ENCODE results near the gene CHID1. TPM values are rescaled to one million over a fixed set of nuclear protein-coding genes. Genes with fewer than 3 reads are reported as not detected.
A peak's percentile ranks its signal among the peaks of the same experiment; 100 is the strongest.

The CHID1 gene
- total RNA-seq, 1 experiment from 2014 or later = 85.6 TPM

DNA sequence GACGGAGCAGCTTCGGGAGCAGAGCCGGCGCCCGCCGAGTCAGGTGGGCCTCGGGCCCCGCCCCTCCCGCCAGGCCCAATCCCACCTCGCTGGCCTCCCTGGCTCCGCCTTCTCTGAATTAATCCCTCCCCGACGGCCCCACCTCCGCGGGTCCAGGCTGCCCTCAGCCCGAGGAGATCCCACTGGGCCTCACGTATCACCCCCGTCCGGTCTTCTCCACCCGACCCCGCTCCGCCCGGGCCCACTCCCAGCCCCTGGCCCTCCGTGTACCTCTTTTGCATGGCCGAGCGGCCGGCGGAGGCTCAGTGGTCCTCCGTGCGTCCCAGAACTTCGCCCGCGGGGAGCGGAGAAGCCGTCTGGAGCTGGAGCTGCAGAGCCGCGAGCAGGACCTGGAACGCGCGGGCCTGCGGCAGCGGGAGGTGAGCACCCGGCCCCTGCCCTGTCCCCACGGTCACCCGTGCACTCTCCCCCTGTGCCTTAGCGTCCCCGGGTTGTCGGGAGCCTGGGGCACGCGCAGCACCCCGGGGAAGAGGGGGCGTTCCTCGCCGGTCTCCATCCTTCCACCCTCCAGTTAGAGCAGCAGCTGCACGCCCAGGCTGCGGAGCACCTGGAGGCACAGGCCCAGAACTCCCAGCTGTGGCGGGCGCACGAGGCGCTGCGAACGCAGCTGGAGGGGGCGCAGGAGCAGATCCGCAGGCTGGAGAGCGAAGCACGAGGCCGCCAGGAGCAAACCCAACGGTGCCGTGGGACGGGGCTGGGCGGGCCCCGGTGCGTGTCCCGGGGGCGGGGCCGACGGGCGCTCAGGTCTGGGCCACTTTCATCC, 80.1 kb downstream of the CHID1 start:
- Histone ChIP-seq H3K27ac (no peak overlapping the region), H3K79me2 (ENCODE audit: low read depth) (peaks cover 12% of the 10 kb centered on the region), H3K36me3 (ENCODE audit: low read depth) (no peaks in the 10 kb centered on the region), H3K4me1 (replicated peaks; ENCODE audit: insufficient read depth) (peaks cover 35% of the 10 kb centered on the region), H3K27me3 (ENCODE audit: insufficient read depth, low read depth) (no peaks in the 10 kb centered on the region), H3F3A (ENCODE audit: insufficient read depth, low read depth) (peaks cover 21% of the 10 kb centered on the region; the same call in 1 of the 2 replicates), H3K4me3 (no peak overlapping the region), H3K9me3 (ENCODE audit: insufficient read depth, low read depth) (no peaks in the 10 kb centered on the region), H4K20me1 (ENCODE audit: insufficient read depth) (no peaks in the 10 kb centered on the region), H2AFZ (no peak overlapping the region), H3K9me2 (ENCODE audit: insufficient read depth) (no peaks in the 10 kb centered on the region), H3K4me2 (no peak overlapping the region)
- no peak for DNase-seq
- BruUV-seq (replicated peaks) = no TSS peak
- POLR2A ChIA-PET (ENCODE audit: unreplicated experiment) = no interaction called here
- TF ChIP-seq, protein P1, sequence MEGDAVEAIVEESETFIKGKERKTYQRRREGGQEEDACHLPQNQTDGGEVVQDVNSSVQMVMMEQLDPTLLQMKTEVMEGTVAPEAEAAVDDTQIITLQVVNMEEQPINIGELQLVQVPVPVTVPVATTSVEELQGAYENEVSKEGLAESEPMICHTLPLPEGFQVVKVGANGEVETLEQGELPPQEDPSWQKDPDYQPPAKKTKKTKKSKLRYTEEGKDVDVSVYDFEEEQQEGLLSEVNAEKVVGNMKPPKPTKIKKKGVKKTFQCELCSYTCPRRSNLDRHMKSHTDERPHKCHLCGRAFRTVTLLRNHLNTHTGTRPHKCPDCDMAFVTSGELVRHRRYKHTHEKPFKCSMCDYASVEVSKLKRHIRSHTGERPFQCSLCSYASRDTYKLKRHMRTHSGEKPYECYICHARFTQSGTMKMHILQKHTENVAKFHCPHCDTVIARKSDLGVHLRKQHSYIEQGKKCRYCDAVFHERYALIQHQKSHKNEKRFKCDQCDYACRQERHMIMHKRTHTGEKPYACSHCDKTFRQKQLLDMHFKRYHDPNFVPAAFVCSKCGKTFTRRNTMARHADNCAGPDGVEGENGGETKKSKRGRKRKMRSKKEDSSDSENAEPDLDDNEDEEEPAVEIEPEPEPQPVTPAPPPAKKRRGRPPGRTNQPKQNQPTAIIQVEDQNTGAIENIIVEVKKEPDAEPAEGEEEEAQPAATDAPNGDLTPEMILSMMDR (conservative IDR thresholded peaks at IDR 0.05) = no peak
- no peak for TF ChIP-seq EZH2 (IDR thresholded peaks at IDR 0.05; ENCODE audit: low read depth)
- CTCF ChIA-PET = no interaction called here
- intact Hi-C loops (cut with micrococcal nuclease; ENCODE audit: unreplicated experiment) = no loop called here

DNA sequence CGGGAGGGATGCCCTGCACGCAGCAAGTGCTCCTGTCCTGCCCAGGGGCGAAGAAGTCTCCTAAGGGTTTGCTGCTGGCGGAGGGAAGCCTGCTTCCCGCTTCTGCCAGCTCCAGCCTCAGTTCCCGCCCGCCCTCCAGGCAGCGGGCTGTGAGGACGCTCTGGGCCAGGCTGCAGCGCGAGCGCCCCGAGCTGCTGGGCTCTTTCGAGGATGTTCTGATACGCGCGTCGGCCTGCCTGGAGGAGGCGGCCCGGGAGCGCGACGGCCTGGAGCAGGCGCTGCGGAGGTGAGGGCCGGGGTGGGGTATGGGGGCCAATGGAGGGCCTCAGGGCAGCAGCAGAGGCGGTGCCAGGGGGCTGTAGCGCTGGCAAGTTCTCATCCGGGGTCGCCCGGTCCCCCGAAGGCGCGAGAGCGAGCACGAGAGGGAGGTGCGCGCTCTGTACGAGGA, 80.7 kb downstream of the CHID1 start:
- H3K9me3 ChIP-seq (ENCODE audit: insufficient read depth, low read depth) = no peaks in the 10 kb centered on the region
- H3K4me2 ChIP-seq = no peak overlapping the region
- no peak overlapping the region for H2AFZ ChIP-seq
- H3K27ac ChIP-seq = no peak overlapping the region
- H3F3A ChIP-seq (ENCODE audit: insufficient read depth, low read depth) = peaks cover 19% of the 10 kb centered on the region; the same call in 1 of the 2 replicates
- no peaks in the 10 kb centered on the region for H3K9me2 ChIP-seq (ENCODE audit: insufficient read depth)
- no TSS peak for BruUV-seq (replicated peaks)
- no peaks in the 10 kb centered on the region for H3K36me3 ChIP-seq (ENCODE audit: low read depth)
- H3K4me1 ChIP-seq (replicated peaks; ENCODE audit: insufficient read depth) = peaks cover 37% of the 10 kb centered on the region
- no peak for TF ChIP-seq EZH2 (IDR thresholded peaks at IDR 0.05; ENCODE audit: low read depth)
- TF ChIP-seq, protein P1 (conservative IDR thresholded peaks at IDR 0.05) = no peak
- H3K4me3 ChIP-seq = no peak overlapping the region
- peak in 1 of 2 experiments; percentile 18 for DNase-seq
- H4K20me1 ChIP-seq (ENCODE audit: insufficient read depth) = no peaks in the 10 kb centered on the region
- POLR2A ChIA-PET (ENCODE audit: unreplicated experiment) = no interaction called here
- CTCF ChIA-PET = no interaction called here
- intact Hi-C loops (cut with micrococcal nuclease; ENCODE audit: unreplicated experiment) = no loop called here
- peaks cover 12% of the 10 kb centered on the region for H3K79me2 ChIP-seq (ENCODE audit: low read depth)
- H3K27me3 ChIP-seq (ENCODE audit: insufficient read depth, low read depth) = no peaks in the 10 kb centered on the region

DNA sequence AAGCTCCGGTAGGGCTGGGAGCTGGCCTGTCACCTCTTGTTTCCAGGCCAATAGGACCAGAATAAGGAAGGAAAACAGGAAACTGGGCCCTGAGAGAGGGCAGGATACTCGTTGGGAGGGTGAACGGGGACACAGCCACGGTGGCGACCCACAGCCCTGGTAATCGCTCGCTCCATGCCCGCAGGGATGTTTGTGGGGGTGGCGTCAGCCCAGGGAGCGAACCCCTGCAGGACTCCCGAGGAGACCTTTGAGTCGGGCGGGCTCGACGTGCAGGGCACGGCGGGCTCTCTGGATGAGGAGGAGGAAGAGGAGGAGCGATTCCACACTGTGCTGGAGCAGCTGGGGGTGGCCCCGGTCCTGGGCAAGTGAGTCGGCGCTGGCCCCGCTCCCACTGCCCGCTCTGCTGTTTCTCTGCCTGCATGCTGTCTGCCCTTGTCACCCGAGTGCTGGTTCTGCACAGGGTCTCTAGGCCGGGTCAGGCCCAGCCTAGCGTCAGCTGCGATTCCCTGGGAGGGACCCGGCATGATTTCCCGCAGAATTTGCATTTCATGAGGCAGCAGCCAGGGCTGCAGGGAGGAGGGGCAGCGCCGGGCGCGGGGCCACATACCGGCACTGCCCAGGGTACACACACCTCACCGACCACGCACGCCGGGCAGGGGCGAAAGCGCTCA, 81.3 kb downstream of the CHID1 start:
- no peak overlapping the region for H2AFZ ChIP-seq
- peak in 1 of 2 experiments; percentile 3 for DNase-seq
- peaks cover 32% of the 10 kb centered on the region for H3K4me1 ChIP-seq (replicated peaks; ENCODE audit: insufficient read depth)
- TF ChIP-seq EZH2 (IDR thresholded peaks at IDR 0.05; ENCODE audit: low read depth) = no peak
- TF ChIP-seq, protein P1 (conservative IDR thresholded peaks at IDR 0.05) = no peak
- H3K27ac ChIP-seq = no peak overlapping the region
- POLR2A ChIA-PET (ENCODE audit: unreplicated experiment) = interaction anchor here (0.7 kb wide), 1 partner anchor 381 kb away, joined by 4 read pairs; no protein-coding TSS in a partner anchor
- intact Hi-C loops (cut with micrococcal nuclease; ENCODE audit: unreplicated experiment) = no loop called here
- no peaks in the 10 kb centered on the region for H3K27me3 ChIP-seq (ENCODE audit: insufficient read depth, low read depth)
- no peaks in the 10 kb centered on the region for H3K9me3 ChIP-seq (ENCODE audit: insufficient read depth, low read depth)
- H3K4me2 ChIP-seq = no peak overlapping the region
- BruUV-seq (replicated peaks) = no TSS peak
- CTCF ChIA-PET = no interaction called here
- no peaks in the 10 kb centered on the region for H3K36me3 ChIP-seq (ENCODE audit: low read depth)
- no peak overlapping the region for H3K4me3 ChIP-seq
- no peaks in the 10 kb centered on the region for H4K20me1 ChIP-seq (ENCODE audit: insufficient read depth)
- H3K79me2 ChIP-seq (ENCODE audit: low read depth) = peaks cover 11% of the 10 kb centered on the region
- peaks cover 14% of the 10 kb centered on the region; the same call in 1 of the 2 replicates for H3F3A ChIP-seq (ENCODE audit: insufficient read depth, low read depth)
- no peaks in the 10 kb centered on the region for H3K9me2 ChIP-seq (ENCODE audit: insufficient read depth)

All from PC-9 (cell line).